IMR-90 (cell line): ENCODE results near the gene RHOH. TPM values are rescaled to one million over a fixed set of nuclear protein-coding genes. Genes with fewer than 3 reads are reported as not detected.

Source experiments
- ATAC-seq: fragments of 200-7000 bp; cut with Tn5 transposase; 2 replicates; pipeline ENCODE4 v1.9.1; 2020; ENCODE audit warnings: low read depth, mild to moderate bottlenecking, moderate library complexity
- BruUV-seq: library from RNA; stranded (reverse); fragments of 400-500 nt; replicated peaks from 2 replicates; lab custom pipeline; 2021; lab: Mats Ljungman, UMichigan
- CTCF ChIA-PET: fragments of 300-600 bp; formaldehyde crosslinking; extraction: SDS; loops from one replicate; lab custom pipeline; 2021; ENCODE audit warnings: antibody characterized with exemption; lab: Yijun Ruan, JAX
- POLR2A ChIA-PET: fragments of 300-600 bp; sonication (Branson Sonifier 250); formaldehyde crosslinking; loops from one replicate; lab custom pipeline; 2022; ENCODE audit warnings: antibody characterized with exemption; ENCODE audit not compliant: unreplicated experiment; lab: Charles Lee
- DNase-seq: peaks from one replicate; pipeline ENCODE4 v3.0.0; 2013
- H2AFZ ChIP-seq: replicated peaks from 2 replicates; pipeline ENCODE3; 2013; ENCODE audit warnings: low read length, mild to moderate bottlenecking; ENCODE audit not compliant: poor library complexity
- H2AK5ac ChIP-seq: 2 replicates; pipeline ENCODE4 v1.6.1; 2013; ENCODE audit warnings: low read depth, low read length, inconsistent platforms
- H2AK9ac ChIP-seq: replicated peaks from 2 replicates; pipeline ENCODE3; 2013; ENCODE audit warnings: mild to moderate bottlenecking, low read depth, low read length, moderate library complexity; ENCODE audit not compliant: poor library complexity
- H2BK120ac ChIP-seq: 2 replicates; pipeline ENCODE4 v1.6.1; 2013; ENCODE audit warnings: low read depth, low read length, inconsistent platforms
- H2BK15ac ChIP-seq: 3 replicates; pipeline ENCODE4 v1.6.1; 2013; ENCODE audit warnings: low read depth, low read length, inconsistent platforms
- H2BK20ac ChIP-seq: 2 replicates; pipeline ENCODE4 v1.6.1; 2013; ENCODE audit warnings: low read depth, mild to moderate bottlenecking, inconsistent platforms, low read length, moderate library complexity
- H2BK5ac ChIP-seq: 2 replicates; pipeline ENCODE4 v1.6.1; 2013; ENCODE audit warnings: mild to moderate bottlenecking, low read depth, low read length, inconsistent platforms; ENCODE audit not compliant: poor library complexity, severe bottlenecking
- H3K14ac ChIP-seq: replicated peaks from 2 replicates; pipeline ENCODE4 v1.6.1; 2013; ENCODE audit warnings: low read depth, low read length, inconsistent platforms
- H3K18ac ChIP-seq: 2 replicates; pipeline ENCODE4 v1.6.1; 2013; ENCODE audit warnings: low read depth, low read length, control low read depth
- H3K23ac ChIP-seq: 2 replicates; pipeline ENCODE4 v1.6.1; 2013; ENCODE audit warnings: low read depth, low read length, inconsistent platforms
- H3K27ac ChIP-seq: 2 replicates; pipeline ENCODE4 v1.5.1; 2013; ENCODE audit warnings: mild to moderate bottlenecking, control low read depth, low read length; ENCODE audit not compliant: insufficient read depth
- H3K27me3 ChIP-seq: 2 replicates; pipeline ENCODE4 v1.6.1; 2013; ENCODE audit warnings: low read length; ENCODE audit not compliant: control insufficient read depth, insufficient read depth
- H3K36me3 ChIP-seq: 2 replicates; pipeline ENCODE4 v1.6.1; 2013; ENCODE audit warnings: low read length, mixed read lengths; ENCODE audit not compliant: control insufficient read depth, insufficient read depth
- H3K4ac ChIP-seq: 2 replicates; pipeline ENCODE4 v1.6.1; 2013; ENCODE audit warnings: low read depth, low read length, inconsistent platforms
- H3K4me1 ChIP-seq: 2 replicates; pipeline ENCODE4 v1.6.1; 2013; ENCODE audit warnings: low read length, mixed read lengths; ENCODE audit not compliant: control insufficient read depth, insufficient read depth
- H3K4me2 ChIP-seq: 2 replicates; pipeline ENCODE4 v1.6.1; 2013; ENCODE audit warnings: low read depth, mild to moderate bottlenecking, control low read depth, low read length, moderate library complexity
- H3K4me3 ChIP-seq: 2 replicates; pipeline ENCODE4 v1.5.1; 2013; ENCODE audit warnings: low read depth, mild to moderate bottlenecking, control low read depth, low read length, moderate library complexity; ENCODE audit not compliant: insufficient read depth
- H3K56ac ChIP-seq: 2 replicates; pipeline ENCODE4 v1.6.1; 2013; ENCODE audit warnings: low read length, inconsistent platforms; ENCODE audit not compliant: insufficient read depth; ENCODE audit errors: extremely low read depth
- H3K79me1 ChIP-seq, 2 experiments: 2 replicates each; pipeline ENCODE4 v1.6.1; 2013; ENCODE audit warnings: low read length in 2 of 2, inconsistent platforms in 1 of 2, low read depth in 1 of 2
- H3K9ac ChIP-seq: 2 replicates; pipeline ENCODE4 v1.6.1; 2013; ENCODE audit warnings: low read depth, low read length, control low read depth
- H3K9me1 ChIP-seq: 2 replicates; pipeline ENCODE4 v1.6.1; 2013; ENCODE audit warnings: low read length, inconsistent platforms; ENCODE audit not compliant: insufficient read depth
- H3K9me3 ChIP-seq: 2 replicates; pipeline ENCODE4 v1.6.1; 2013; ENCODE audit warnings: low read length; ENCODE audit not compliant: control insufficient read depth, insufficient read depth
- H4K20me1 ChIP-seq: 2 replicates; pipeline ENCODE4 v1.6.1; 2013; ENCODE audit warnings: low read length, inconsistent platforms; ENCODE audit not compliant: insufficient read depth
- H4K5ac ChIP-seq: 2 replicates; pipeline ENCODE4 v1.6.1; 2013; ENCODE audit warnings: mild to moderate bottlenecking, low read depth, low read length, control low read depth
- H4K8ac ChIP-seq, 2 experiments: 2 replicates each; pipeline ENCODE4 v1.6.1; 2013; ENCODE audit warnings: low read depth in 2 of 2, low read length in 2 of 2, control low read depth in 1 of 2, inconsistent platforms in 1 of 2
- H4K91ac ChIP-seq: 2 replicates; pipeline ENCODE4 v1.6.1; 2013; ENCODE audit warnings: low read depth, low read length, inconsistent platforms; ENCODE audit not compliant: insufficient read depth
- CEBPB ChIP-seq: IDR thresholded peaks from 2 replicates; pipeline ENCODE4 v1.6.1; 2012; ENCODE audit warnings: low read depth, low read length, improper control_type of control experiment
- MXI1 ChIP-seq: IDR thresholded peaks from 2 replicates; pipeline ENCODE4 v1.6.1; 2012; ENCODE audit warnings: low read depth, mild to moderate bottlenecking, low read length, moderate library complexity, borderline replicate concordance
- USF2 ChIP-seq: fragments of 150-350 bp; IDR thresholded peaks from 2 replicates; pipeline ENCODE4 v1.6.1; 2017; ENCODE audit warnings: mild to moderate bottlenecking, antibody characterized with exemption, low read length, low read depth
- WGBS, 2 experiments: methylation state at CpG; one replicate each; pipeline versions ENCODE4 v1.1.5 to v1.1.7; 2013; ENCODE audit warnings: missing lambda C conversion rate in 2 of 2; ENCODE audit not compliant: insufficient read length in 1 of 2; ENCODE audit errors: extremely low coverage in 2 of 2; 5-methylcytosine and 5-hydroxymethylcytosine counted together
- dilution Hi-C: fragments of 300-500 bp; cut with HindIII; formaldehyde crosslinking; loops from one replicate; pipeline ENCODE4 v1.14.3; 2018; ENCODE audit warnings: low sequenced_read_pairs; ENCODE audit not compliant: unreplicated experiment
- in situ Hi-C: fragments of 300-500 bp; cut with MboI; formaldehyde crosslinking; loops from 3 replicates; pipeline ENCODE4 v1.14.3; 2019; ENCODE audit warnings: low sequenced_read_pairs, inconsistent platforms, mixed read lengths
- intact Hi-C: fragments of 100-400 bp; cut with micrococcal nuclease; formaldehyde crosslinking; loops from 2 replicates; pipeline ENCODE4 v1.10.0; 2022
- polyA plus RNA-seq, 3 experiments: library from polyadenylated mRNA; depleted of rRNA; stranded (reverse); fragments of >200 nt; gene quantifications; 2 replicates each; pipeline ENCODE4 v1.2.3, GENCODE V29; 2012; ENCODE audit warnings: low replicate concordance in 1 of 3
- total RNA-seq: library from RNA; depleted of rRNA; stranded (reverse); fragments of >200 nt; gene quantifications from 2 replicates; pipeline ENCODE4 v1.2.3, GENCODE V29; 2012

Gene RHOH
- total and polyA plus RNA-seq, 2 of the 4 experiments (the other 2 are of a cell fraction), result not detected

- H3K4ac ChIP-seq, result 0 out of 2 replicates have a peak overlapping the region, but pooled peaks have one; percentile 4
- H3K9me1 ChIP-seq, result no peaks in the 10 kb centered on the region
- no peak for TF ChIP-seq MXI1
- peak; percentile 61; the same call in 1 of the 2 replicates for TF ChIP-seq USF2
- TF ChIP-seq CEBPB, result peak; percentile 73
- H4K20me1 ChIP-seq, result no peaks in the 10 kb centered on the region
- ChIA-PET POLR2A (no interaction called here), CTCF (no interaction called here)
- no CpG with 5 or more reads among the region's 2 CpGs for WGBS, 2 experiments
- no TSS peak for BruUV-seq
- in situ Hi-C loops (no loop called here), dilution Hi-C loops (no loop called here), intact Hi-C loops (no loop called here)
- peak overlapping the region; percentile 40 for H2AFZ ChIP-seq
- H3K4me3 ChIP-seq, result no peak overlapping the region
- H2BK15ac ChIP-seq, result no peak overlapping the region
- H3K23ac ChIP-seq, result no peak overlapping the region; the same call in 1 of the 2 replicates
- H2BK20ac ChIP-seq, result no peak overlapping the region
- H4K5ac ChIP-seq, result peak overlapping the region; percentile 94
- H3K9me3 ChIP-seq, result peaks cover 6% of the 10 kb centered on the region; the same call in 1 of the 2 replicates
- H3K9ac ChIP-seq, result no peak overlapping the region
- H3K56ac ChIP-seq, result no peak overlapping the region
- no peak overlapping the region for H3K4me2 ChIP-seq
- DNase-seq, result peak; percentile 12
- no peak overlapping the region; the same call in 1 of the 2 replicates for H3K18ac ChIP-seq
- no peak overlapping the region for H2BK5ac ChIP-seq
- H3K27me3 ChIP-seq, result peaks cover 9% of the 10 kb centered on the region
- no peak overlapping the region for H2AK9ac ChIP-seq
- H3K79me1 ChIP-seq, result no peaks in the 10 kb centered on the region
- peak; percentile 37; the same call in 1 of the 2 replicates for ATAC-seq
- no peak overlapping the region for H3K14ac ChIP-seq
- no peaks in the 10 kb centered on the region for H3K4me1 ChIP-seq
- no peak overlapping the region for H4K91ac ChIP-seq
- H3K27ac ChIP-seq, result no peak overlapping the region
- no peaks in the 10 kb centered on the region for H3K36me3 ChIP-seq
- no peak overlapping the region for H2AK5ac ChIP-seq
- no peak overlapping the region for H2BK120ac ChIP-seq
- peak overlapping the region; percentile 25 to 64 for H4K8ac ChIP-seq
Measured at GRCh38 chr4:40292313-40292759, 95.5 kb downstream of the RHOH start.
